MM.1S (cell line): ENCODE data around the gene GFOD1.

Experiments used
- CTCF ChIP-seq: fragments of 300-600 bp; sonication (generic); IDR thresholded peaks from 2 replicates; pipeline ENCODE4 v1.5.1; 2016; ENCODE audit warnings: antibody characterized with exemption, low read length, mixed read lengths
- EZH2 ChIP-seq: fragments of 300-600 bp; sonication (generic); optimal IDR thresholded peaks from 2 replicates; pipeline ENCODE3; 2017; ENCODE audit warnings: low read depth, mild to moderate bottlenecking, antibody characterized with exemption, low read length, mixed read lengths

- TF ChIP-seq CTCF (no peak), EZH2 (no peak)
Observed at GRCh38 chr6:13508711-13509705, 21.6 kb upstream of the GFOD1 start.
